ENCODE data around the gene STK11.
"Not testable (repeated sequence)": the region's sequence is repeated elsewhere in the genome, so short reads cannot be mapped to it uniquely, and the experiment has no call there.

The STK11 gene

DNA sequence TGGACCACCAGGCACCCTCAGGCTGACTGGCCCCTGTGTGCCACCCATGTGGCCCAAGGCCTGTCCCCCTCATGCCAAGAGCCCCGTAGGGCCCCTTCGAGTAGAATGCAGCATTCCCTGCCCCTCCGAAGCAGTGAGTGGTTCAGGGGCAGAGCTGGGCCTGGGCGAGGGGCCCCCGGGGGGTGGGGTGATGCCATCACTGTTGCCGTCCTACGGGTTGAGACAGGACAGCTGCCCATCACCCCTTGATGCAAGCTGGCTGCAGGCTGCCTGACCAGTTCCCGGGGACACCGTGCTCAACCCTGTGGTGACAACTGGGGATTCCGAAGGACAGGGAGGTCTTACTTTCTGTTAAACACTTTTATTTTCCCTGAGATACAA is 36.2 kb upstream of the STK11 start:
- DNase-seq (ENCODE audit: low spot score): no peak

DNA sequence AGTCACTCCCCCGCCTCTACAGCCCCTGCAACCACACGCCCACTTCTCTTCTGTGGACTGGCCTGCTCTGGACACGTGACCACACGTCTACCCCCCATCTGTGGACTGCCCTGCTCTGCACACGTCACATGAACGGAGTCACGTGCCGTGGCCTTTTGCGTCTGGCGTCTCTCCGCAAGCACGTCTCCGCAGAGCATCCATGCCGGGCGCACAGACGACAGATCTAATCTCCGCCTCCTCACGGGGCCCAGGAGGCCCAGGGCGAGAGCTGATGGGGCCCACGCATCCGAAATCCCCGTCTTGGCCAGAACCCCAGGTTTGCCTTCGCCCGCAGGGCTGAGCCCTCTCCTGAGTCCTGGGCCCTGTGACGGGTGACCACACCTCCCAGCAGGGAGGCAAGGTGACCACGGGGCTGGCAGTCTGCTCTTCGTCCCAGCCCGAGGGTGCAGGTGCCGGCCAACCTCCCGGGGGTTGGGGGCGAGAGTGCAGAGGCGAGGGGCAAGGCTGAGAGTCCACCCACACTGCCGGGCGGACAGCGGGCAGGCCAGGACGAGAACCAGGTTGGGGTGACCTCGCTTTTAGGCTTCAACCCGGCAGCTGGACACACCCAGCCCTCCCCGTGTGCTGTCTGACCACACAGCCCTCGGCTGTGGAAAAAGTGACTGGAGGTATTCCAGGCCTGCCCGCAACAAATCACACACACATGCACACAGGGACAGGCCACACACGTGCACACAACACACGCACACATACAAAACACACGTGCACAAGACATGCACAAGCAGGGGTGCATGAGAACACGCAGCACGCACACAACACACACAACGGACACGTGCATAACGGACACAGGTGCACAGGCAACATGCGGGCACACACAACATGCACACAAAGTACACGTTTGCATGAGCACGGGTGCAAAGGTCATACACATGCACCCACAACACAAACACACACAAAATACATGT is 35.4 kb upstream of the STK11 start:
- DNase-seq (ENCODE audit: low spot score): peak; percentile 49

DNA sequence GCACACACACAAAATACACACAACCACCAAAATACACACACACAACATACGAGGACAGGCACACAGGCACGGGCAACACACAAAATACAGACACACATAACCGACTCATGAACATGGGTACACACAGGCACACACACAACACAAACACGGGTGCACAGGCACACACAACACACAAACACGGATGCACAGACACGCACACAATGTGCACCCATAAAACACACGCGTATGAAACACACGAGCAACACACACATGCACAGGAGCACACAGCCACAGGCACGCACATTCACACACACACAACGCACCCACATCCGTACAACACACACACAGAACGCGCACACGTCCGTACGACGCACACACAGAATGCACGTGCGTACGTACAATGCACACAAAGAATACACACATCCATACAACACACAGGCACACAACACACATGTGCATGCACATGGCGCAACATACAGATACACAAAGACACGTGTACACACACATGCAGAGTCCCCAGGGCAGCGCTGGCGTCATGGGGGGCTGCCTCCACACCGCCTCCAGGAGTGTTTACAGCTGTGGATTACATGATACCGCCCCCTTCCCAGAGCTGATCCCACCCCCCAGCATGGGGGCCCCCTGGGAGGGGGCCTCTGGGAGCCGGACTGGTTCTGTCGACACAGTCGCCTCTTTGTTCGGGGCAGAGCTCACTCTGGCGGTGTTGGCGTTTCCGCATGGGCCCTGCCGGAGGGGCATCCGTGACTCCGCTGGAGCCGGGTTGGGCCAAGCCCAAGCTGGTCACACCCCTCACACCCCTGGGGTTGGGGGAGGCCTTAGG is 34.4 kb upstream of the STK11 start:
- no peak for DNase-seq (ENCODE audit: low spot score)

DNA sequence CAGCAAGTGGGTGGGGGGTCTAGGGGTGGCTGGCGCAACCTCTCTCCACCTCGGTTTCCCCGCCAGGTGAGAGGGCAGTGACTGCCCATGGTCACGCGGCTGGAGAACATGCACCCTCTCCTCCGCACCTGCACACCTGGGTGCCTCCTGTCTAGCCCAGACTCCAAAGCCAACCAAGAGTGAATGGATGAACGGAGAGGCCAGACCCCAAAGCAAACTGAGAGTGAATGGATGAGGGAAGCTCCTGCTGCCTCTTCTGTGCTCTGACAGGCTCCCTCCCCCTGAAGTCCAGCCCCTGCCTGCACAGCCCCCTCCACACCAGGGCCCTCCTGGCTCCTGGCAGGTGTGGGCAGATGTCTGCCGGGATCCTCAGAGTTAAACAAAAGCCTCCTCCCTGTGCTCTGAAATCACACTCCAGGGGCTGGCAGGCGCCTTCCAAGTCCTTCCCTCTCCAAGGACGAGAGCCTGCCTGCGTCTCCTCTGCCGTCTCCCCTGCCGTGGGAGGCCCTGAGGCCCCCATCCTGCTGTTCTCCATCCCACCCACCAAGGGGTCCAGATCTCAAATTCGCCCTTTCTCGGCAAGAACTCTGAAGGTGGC is 33.7 kb upstream of the STK11 start:
- DNase-seq (ENCODE audit: low spot score): no peak

DNA sequence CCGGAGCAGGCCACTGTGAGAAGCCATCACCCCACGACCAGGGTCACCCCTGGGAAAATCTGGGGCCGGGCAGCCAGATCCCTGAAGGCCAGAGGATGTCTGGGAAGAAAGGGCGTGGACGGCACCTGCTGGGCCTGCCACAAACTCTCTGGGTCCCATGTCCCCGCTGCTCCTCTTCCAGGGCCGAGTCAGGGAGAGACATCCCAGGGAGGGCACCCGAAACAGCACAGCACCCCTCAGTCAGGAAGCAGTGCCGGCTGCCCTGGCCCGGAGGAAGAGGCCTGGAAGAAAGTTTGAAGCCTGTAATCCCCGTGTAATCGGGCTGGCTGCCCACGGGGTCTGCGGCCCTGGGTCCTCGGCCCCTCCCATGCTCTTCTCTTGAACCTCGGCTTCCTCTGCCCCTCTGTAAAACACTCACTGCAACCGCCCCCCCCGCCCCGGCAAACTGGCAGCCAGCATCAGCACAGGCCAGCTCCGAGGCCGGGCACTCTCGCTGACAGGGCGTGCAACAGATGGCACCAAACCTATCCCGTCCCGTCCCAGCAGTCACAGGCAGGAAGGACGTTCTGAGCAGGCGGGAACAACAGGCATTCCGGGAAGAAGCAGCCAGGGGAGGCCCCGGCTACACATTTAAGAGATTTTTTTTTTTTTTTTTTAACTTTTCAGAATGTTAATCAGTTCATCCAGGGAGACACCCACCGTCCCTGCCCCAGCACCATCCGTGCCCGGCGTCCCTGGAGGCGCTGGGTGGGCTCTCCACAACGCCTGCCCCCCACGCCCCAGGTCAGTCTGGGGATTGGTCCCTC is 33.0 kb upstream of the STK11 start:
- peak; percentile 60 for DNase-seq (ENCODE audit: low spot score)

DNA sequence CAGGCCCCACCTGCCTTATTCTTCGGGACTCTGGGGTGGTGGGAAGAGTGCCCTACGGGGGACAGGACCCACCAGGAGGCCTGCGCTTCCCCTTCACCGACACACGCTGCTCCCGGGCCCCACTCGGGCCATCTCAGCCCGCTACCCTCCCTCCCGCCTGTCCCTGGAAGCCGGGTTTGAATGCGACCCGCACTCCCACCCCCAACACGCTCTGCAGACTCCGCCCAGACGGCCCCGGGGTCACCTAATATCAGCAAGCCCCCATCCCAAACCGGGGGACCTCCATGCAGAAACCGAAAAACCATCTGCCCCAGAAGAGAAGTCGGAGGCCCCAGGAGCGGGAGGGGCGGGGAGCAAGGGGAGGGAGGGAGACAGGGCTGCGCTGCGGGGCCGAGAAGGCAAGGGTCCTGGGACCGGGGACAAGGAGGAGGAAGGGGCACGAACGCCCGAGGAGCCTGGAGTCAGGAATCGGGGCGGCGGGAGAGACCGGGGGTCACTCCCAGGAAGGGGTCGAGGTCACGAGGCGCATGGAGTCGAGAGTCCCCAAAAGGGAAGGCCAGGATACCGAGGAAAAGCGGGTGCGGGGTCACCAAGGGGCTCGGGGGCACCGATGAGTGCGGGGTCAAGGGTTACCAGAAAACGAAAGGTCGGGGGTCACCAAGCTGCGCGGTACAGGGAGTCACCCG is 32.3 kb upstream of the STK11 start:
- no peak for DNase-seq (ENCODE audit: low spot score)

DNA sequence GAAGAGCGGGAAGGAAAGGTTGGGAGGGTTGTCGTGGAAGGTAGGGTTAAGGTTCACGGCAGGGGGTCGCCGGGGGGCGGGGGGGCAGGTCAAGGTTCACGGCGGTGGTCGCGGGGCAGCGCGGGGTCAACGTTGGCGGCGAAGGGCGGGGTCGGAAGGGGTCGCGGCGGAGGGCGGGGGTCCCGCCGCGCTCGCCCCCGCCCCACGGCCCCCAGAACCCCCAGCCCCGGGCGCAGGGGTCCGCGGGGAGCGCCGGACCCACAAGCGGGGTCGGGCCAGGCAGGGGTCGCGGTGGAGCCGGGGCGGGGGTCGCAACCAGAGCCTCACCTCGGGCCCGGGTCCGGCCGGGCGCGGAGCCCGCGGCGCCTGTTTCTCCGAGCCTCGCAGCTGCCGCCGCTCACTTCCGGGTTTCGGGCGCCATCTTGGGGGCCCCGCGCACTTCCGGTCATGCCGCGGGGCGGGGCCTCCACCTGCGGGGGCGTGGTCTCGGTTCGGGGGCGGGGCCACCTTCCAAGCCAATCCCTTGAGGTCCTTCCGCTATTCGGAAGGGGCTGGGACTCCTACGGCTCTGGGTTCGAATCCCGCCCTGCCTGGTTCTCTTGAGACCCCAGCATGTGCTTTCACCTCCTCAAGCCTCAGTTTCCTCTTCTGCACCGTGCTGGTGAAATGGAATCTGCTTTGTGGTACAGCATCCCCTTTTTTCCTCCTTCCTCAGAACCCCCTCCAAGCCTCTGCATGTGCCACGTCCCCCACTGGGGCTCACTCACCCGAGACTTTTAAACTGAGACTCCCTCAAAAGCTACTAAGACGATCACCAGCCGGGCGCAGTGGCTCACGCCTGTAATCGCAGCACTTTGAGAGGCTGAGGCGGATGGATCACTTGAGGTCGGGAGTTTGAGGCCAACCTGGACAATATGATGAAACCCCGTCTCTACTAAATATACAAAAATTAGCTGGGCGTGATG is 31.5 kb upstream of the STK11 start, which contains the start of gene SBNO2:
Gene SBNO2 (minus strand): TSS at position 424 of the 965 bp plus-strand sequence. CDS start 19,992 bp downstream, outside the sequence.
- DNase-seq (ENCODE audit: low spot score): peak; percentile 93

DNA sequence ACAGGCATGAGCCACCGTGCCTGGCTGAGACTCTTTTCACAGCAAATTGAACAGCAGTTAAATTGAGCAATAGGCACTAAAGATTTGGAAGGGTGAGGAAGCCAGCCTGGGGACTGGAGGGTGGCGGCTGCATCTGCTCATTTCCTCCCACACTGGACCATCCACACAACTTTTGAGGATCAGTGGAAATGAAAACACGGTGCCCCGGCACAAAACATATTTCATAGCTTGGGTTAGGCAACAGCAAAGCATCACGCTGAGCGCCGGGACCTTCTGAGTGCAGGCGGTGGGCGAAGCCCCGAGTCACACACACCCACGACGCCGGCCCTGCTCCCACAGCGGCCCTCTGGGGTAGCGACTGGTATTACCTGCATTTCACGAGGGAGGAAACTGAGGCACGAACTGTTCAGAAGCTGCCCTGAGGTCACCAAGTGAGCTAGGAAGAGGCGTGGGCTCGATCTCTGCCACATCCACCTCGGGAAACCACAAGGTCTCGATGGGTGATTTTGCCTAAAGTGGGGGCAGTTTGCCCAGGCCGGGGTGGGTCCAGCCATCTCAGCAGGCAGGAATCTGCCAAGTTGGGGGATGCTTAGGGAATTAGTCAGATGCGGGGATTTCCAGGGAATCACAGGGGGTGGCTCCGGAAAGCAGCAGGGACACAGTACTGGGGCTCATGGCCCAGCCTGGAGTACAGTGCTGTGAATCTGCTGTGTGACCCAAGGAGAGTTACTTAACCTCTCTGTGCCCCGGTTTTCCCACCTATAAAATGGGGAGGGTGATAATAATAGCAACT is 28.1 kb upstream of the STK11 start:
- peak; percentile 96 for DNase-seq (ENCODE audit: low spot score)

DNA sequence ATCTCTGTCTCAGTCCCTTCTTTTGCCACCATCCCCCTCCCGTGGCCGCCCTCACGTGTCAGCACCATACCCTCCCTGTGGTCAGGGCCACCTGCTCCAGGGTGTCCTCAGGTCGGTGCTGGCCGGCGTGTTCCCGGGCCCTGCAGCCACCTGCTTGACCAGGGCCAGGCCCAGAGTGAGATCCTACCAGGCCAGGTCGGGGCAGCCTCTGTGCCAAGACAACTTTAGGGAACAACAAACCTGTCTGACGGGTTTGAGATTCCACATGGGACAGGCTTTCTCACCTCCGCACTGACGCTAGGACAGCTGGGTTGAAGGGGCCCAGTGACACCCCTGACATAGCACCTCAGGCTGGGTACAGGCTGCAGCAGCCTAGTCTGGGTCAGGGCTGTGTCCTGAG is 24.0 kb upstream of the STK11 start:
- DNase-seq (ENCODE audit: low spot score): no peak

DNA sequence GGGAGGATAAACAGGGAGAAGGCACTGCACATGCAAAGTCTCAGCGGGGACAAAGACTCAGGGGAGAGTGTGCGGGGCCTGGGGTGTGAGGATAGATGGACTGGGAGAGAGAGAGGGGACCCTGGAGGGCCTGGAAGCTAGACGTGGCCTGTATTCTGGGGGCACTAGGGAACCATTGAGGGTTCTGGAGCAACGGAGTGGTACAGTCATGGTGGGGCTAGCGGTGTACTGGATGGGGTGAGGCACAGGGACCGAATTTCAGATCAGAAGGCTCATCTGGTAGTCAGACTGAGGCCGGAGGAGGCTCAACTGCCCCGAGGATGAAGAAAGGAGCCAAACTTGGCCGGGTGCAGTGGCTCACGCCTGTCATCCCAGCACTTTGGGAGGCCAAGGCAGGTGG is 23.5 kb upstream of the STK11 start:
- DNase-seq (ENCODE audit: low spot score): no peak

DNA sequence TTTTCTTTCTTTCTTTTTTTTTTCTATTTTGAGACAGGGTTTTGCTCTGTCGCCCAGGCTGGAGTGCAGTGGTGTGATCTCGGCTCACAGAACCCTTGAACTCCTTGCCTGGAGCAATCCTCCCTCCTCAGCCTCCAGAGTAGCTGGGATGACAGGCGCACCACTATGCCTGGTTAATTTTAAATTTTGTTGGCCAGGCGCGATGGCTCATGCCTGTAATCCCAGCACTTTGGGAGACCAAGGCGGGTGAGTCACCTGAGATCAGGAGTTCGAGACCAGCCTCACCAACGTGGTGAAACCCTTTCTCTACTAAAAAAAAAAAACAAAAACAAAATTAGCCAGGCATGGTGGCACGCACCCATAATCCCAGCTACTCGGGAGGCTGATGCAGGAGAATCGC is 22.9 kb upstream of the STK11 start:
- DNase-seq (ENCODE audit: low spot score): no peak

DNA sequence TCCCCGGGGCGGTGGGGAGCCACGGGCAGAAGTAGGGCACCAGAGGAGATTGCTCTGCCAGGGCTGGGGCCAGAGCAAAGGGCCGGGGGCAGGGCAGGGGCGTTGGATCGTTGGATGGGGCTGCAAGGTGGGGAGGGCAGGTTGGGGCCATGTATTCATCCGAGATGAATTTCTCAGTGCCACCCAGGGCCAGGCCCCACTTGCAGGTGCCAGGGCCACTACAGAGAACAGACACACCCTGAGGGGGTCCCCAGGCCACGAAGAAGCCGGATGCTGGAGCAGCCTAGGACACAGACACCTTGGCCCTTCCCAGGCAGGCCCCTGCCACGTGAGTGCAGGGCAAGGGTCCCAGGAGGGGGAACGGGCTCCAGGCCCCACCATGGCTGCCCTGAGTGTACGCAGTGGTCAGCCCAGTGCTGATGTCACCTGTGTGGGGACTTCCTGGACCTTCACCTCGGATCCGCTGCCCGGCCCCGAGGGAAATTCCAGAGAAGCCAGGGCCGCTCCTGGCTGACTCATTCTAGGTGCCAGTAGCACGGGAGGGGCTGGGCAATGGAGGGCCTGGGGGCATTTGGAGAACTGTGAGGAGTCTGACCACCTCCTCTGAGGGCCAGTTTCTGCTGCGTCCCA is 21.9 kb upstream of the STK11 start:
- DNase-seq (ENCODE audit: low spot score): no peak

DNA sequence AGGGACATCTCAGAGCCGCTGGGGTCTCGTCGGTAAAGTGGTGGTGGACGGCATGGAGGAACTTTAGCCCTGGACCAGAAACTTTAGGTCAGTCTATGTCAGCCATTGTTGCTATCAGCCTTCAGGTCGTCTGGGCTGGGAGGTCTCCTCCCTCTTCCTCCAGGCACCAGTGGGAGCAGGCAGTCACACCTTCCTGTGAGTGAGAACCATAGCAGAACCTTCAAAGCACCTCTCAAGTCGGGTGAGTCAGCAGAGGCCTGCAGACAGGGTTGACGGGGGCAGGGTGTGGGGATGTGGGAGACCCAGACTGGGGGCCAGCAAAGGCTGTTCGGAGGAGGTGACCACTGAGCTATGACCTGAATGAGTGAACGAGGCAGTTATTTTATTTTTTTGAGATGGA is 16.2 kb upstream of the STK11 start:
- DNase-seq (ENCODE audit: low spot score): no peak

DNA sequence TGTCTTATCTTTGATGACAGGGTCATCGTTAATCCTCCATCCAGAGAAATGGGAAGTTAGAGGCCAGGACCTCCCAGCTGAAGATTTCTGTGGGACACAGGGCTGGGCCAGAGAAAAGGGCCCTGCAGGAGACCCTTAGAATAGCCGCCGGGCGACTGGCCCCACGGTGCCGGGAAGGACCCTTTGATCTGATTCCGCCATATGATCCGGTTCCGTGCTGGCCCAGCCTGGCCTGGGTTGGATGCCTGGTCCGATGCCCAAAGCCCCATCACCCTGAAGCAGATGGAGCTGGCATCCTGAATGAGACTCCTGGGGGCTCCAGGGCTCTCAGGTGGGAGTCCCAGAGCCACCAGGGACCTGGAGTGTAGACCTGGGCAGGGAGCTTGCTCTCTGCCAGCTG is 6.0 kb upstream of the STK11 start:
- no peak for DNase-seq (ENCODE audit: low spot score)

DNA sequence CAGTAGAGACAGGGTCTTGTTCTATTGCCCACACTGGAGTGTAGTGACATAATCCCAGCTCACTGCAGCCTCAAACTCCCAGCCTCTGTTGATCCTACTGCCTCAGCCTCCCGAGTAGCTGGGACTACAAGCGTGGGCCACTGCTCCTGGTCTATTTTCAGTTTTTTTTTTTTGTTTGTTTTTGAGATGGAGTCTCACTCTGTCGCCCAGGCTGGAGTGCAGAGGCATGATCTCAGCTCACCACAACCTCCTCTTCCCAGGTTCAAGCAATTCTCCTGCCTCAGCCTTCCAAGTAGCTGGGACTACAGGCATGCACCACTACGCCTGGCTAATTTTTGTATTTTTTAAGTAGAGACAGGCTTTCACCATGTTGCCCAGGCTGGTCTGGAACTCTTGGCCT is 5.0 kb upstream of the STK11 start:
- not testable (repeated sequence) for DNase-seq (ENCODE audit: low spot score)

DNA sequence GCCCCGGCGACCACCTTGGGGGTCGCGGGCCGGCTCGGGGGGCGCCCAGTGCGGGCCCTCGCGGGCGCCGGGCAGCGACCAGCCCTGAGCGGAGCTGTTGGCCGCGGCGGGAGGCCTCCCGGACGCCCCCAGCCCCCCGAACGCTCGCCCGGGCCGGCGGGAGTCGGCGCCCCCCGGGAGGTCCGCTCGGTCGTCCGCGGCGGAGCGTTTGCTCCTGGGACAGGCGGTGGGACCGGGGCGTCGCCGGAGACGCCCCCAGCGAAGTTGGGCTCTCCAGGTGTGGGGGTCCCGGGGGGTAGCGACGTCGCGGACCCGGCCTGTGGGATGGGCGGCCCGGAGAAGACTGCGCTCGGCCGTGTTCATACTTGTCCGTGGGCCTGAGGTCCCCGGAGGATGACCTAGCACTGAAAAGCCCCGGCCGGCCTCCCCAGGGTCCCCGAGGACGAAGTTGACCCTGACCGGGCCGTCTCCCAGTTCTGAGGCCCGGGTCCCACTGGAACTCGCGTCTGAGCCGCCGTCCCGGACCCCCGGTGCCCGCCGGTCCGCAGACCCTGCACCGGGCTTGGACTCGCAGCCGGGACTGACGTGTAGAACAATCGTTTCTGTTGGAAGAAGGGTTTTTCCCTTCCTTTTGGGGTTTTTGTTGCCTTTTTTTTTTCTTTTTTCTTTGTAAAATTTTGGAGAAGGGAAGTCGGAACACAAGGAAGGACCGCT is 729 bp downstream of the STK11 start:
- no peak for DNase-seq (ENCODE audit: low spot score)

DNA sequence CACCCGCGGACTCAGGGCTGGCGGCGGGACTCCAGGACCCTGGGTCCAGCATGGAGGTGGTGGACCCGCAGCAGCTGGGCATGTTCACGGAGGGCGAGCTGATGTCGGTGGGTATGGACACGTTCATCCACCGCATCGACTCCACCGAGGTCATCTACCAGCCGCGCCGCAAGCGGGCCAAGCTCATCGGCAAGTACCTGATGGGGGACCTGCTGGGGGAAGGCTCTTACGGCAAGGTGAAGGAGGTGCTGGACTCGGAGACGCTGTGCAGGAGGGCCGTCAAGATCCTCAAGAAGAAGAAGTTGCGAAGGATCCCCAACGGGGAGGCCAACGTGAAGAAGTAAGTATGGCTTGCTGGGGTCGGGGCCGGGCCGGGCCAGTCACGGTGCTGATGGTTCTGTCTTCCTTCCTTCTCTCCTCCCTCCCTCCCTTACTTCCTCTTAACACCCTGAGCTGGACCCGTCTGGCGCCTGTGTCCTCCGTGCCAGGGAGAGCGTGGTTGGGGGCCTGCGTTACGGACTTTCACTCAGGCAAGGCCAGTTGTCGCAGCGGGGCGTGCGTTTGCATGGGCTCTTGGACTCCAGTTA is 1.4 kb downstream of the STK11 start:
- no peak for DNase-seq (ENCODE audit: low spot score)

DNA sequence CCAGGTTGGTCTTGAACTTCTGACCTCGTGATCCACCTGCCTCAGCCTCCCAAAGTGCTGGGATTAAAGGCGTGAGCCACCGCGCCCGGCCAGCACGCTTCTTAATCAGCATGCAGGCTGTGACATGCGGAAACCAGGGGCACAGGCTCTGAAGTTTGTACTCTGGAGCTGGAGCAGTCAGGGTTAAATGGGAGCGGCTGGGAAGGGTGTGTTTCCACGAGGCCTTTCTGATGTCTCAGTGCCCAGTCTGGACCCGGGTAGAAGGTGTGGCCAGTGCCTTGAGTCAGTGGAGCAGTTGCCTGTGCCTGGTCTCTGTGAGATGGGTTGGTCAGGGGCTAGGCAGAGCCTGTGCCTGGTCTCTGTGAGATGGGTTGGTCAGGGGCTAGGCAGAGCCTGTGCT is 3.3 kb downstream of the STK11 start:
- not testable (repeated sequence) for DNase-seq (ENCODE audit: low spot score)

Data from AG08395 (cell line).